GM10248 (cell line): Measurements from ENCODE around the gene AURKB.
"Not testable (repeated sequence)": the region's sequence is repeated elsewhere in the genome, so short reads cannot be mapped to it uniquely, and the experiment has no call there.

ENCODE experiments used
- CTCF ChIA-PET: fragments of 300-600 bp; sonication (Branson Sonifier 250); formaldehyde crosslinking; extraction: SDS; loops from one replicate; lab custom pipeline; 2021; ENCODE audit warnings: antibody characterized with exemption; lab: Yijun Ruan, JAX
- POLR2A ChIA-PET: fragments of 350-650 bp; sonication (Branson Sonifier 250); formaldehyde crosslinking; extraction: SDS; loops from one replicate; lab custom pipeline; 2020; ENCODE audit warnings: antibody characterized with exemption; lab: Yijun Ruan, JAX
- DNase-seq: peaks from one replicate; pipeline ENCODE4 v3.0.0; 2012; ENCODE audit errors: extremely low spot score
- CTCF ChIP-seq: IDR thresholded peaks from 2 replicates; pipeline ENCODE4 v1.5.1; 2012; ENCODE audit warnings: mild to moderate bottlenecking, low read depth; ENCODE audit errors: extremely low read depth, missing control alignments, control extremely low read depth

AURKB gene

GRCh38 chr17:8222380-8222629 lies 11.9 kb upstream of the AURKB start:
- no peak for TF ChIP-seq CTCF
- POLR2A ChIA-PET, result interaction anchor here (0.6 to 3.9 kb wide), 9 partner anchors 10 to 104 kb away, joined by 3 to 27 read pairs (median 5); partner anchors contain the start of genes ALOXE3, AURKB, BORCS6 and CTC1
- no peak for DNase-seq
- CTCF ChIA-PET, result interaction anchor here (1.0 to 7.0 kb wide), 12 partner anchors 8 to 161 kb away, joined by 3 to 42 read pairs (median 5); partner anchors contain the start of genes ALOXE3, AURKB, BORCS6 and CTC1

DNA sequence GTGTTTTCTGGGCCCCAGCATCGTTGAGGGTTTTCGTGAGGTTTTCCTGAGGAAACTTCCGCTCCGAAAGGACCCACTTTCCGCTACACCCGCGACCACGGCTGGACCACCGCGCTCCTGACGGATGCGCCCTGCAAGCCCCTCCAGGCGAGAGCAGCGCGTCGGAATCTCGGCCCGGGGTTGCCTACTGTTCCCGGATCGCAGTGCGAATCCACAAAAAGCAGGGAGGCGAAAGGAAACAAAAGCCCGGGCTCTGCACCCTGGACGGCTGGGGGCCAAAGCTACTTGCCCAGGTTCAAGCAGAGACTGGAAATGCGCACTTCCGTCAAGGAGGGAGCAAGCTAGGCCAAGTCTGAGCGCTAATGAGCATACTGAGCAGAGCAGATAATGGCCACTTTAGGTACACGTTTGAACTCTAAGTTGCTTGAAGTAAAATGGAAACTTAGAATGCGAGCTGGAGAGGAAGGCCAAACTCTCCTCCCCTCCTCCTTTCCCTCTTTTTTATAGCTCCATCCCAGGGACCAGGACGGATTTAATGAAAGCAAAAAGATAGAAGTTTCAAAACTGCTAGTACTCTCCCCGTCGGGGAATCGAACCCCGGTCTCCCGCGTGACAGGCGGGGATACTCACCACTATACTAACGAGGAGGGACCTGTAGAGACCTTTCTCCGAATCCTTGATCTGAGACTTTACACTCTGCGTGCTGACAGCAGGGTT lies 11.4 kb upstream of the AURKB start:
- ChIA-PET CTCF (interaction anchor here (0.6 to 4.0 kb wide), 15 partner anchors 9 to 162 kb away, joined by 3 to 30 read pairs (median 4); partner anchors contain the start of genes ALOXE3, AURKB, BORCS6 and CTC1), POLR2A (interaction anchor here (0.6 to 3.9 kb wide), 10 partner anchors 9 to 103 kb away, joined by 3 to 27 read pairs (median 3); partner anchors contain the start of genes ALOXE3, AURKB, BORCS6 and CTC1)
- peak; percentile 68 for DNase-seq
- TF ChIP-seq CTCF, result no peak

DNA sequence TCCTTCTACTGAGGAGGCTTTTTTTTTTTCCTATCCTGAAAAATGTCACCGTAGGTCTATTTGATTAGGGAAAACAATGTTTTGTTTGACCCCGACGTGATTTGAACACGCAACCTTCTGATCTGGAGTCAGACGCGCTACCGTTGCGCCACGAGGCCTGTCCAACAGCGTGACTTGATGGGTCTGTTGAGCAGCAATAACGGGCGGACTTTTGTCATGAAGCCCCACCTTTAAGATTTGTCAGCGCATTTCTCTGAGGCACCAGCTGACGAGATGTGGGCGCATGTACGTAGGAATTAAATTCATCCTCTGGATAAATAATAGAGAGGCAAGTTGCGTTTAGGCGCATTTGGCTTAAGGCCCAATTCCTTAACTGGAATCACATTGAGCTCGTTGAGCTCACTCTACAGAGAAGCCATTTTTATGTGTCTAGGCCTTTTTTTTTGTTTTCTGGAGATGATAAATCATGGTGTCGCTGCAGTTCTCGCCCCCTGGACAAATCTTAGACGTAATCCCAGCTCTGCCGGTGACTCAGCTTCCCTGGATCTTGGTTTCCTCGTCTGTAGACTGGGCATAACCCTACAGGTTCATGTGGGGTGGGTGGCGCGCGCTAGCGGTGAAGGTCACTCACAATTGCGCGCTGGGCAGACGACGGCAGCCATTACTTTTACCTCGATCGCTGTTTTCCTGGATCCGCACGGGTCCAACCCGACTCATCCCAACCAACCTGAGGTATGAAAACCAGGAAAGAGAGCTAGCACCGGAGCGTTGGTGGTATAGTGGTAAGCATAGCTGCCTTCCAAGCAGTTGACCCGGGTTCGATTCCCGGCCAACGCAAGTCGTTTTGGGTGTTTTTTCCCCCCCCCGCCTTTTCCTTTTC lies 10.6 kb upstream of the AURKB start:
- no peak for TF ChIP-seq CTCF
- ChIA-PET CTCF (interaction anchor here (0.6 to 4.0 kb wide), 15 partner anchors 10 to 162 kb away, joined by 3 to 30 read pairs (median 4); partner anchors contain the start of genes ALOXE3, AURKB, BORCS6 and CTC1), POLR2A (interaction anchor here (0.7 to 3.9 kb wide), 8 partner anchors 11 to 102 kb away, joined by 3 to 27 read pairs (median 4); partner anchors contain the start of genes ALOXE3, AURKB, BORCS6 and CTC1)
- DNase-seq, result peak; percentile 70

- DNase-seq, CTCF ChIA-PET, POLR2A ChIA-PET: not testable (repeated sequence)
Observed at GRCh38 chr17:8214000-8214399, 3.6 kb upstream of the AURKB start.

DNA sequence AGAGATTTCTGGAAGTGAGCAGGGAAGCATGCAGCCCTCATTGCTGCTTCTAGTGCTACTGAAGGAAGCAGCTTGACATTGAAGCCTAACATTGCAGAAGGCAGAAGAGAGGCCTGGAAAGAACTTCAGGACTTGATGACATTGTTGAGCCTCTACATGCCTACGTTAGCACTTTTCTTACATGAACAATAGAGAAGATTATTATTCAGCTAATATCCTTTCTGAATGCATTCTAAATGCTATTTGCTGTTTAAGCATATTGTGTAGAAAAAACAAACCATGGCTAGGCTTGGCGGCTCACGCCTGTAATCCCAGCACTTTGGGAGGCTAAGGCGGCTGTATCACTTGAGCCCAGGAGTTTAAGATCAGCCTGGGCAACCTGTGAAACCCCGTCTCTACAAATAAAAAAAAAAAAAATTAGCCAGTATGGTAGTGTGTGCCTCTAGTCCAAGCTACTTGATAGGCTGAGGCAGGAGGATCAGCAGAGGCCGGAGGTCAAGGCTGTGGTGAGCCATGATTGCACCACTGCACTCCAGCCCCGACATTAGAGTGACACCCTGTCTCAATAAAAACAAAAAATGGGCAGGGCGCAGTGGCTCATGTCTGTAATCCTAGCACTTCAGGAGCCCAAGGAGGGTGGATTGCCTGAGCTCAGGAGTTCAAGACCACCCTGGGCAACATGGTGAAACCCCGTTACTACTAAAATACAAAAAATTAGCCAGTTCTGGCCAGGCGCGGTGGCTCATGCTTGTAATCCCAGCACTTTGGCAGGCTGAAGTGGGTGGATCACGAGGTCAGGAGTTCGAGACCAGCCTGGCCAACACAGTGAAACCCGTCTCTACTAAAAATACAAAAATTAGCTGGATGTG lies 2.2 kb upstream of the AURKB start:
- TF ChIP-seq CTCF, result no peak
- no peak for DNase-seq
- ChIA-PET POLR2A (interaction anchor here (0.6 kb wide), 1 partner anchor 10 kb away, joined by 3 read pairs; no protein-coding TSS in a partner anchor), CTCF (interaction anchor here (1.0 to 4.2 kb wide), 3 partner anchors 10 to 54 kb away, joined by 3 to 18 read pairs (median 3); no protein-coding TSS in a partner anchor)

DNA sequence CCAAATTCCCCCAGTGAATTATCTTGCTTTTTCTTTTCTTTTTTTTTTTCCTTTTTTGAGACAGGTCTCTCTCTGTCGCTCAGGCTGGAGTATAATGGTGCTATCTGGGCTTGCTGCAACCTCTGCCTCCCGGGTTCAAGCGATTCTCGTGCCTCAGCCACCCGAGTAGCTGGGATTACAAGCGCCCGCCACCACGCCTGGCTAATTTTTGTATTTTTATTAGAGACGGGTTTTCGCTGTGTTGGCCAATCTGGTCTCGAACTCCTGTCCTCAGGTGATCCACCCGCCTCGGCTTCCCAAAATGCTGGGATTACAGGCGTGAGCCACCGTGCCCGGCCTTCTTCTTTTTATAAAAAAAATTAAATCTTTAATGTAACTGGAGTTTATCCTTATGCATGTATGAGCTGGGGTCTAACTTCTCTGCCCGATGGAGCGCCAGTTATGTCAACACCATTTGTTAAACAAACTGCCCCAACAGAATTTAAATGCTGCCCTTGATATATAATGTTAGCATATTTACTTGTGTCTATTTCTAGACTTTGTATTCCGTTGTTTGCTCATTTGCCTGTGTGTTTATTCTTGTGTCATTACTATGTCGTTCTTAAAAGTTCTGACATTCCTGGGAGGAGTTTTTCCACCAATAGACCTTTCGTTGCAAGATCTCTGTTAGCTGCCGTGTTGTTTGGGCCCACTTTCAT lies 535 bp upstream of the AURKB start:
- DNase-seq, result no peak
- CTCF ChIA-PET, result interaction anchor here (1.0 to 4.2 kb wide), 5 partner anchors 8 to 34 kb away, joined by 3 to 18 read pairs (median 5); no protein-coding TSS in a partner anchor
- TF ChIP-seq CTCF, result no peak
- POLR2A ChIA-PET, result interaction anchor here (0.7 to 2.0 kb wide), 7 partner anchors 9 to 73 kb away, joined by 3 to 18 read pairs (median 6); partner anchors contain the start of gene BORCS6
